ENCODE results near the gene COL9A3. TPM values are rescaled to one million over a fixed set of nuclear protein-coding genes. Genes with fewer than 3 reads are reported as not detected.
A peak's percentile ranks its signal among the peaks of the same experiment; 100 is the strongest.

The COL9A3 gene
- total and polyA plus RNA-seq, 4 experiments from 2014 or later, result 0.41 TPM; not detected in 3

GRCh38 chr20:62786157-62786556 is 30.7 kb upstream of the COL9A3 start:
- ChIA-PET POLR2A (ENCODE audit: partially characterized antibody) (interaction anchor here (1.2 to 1.3 kb wide), 2 partner anchors 8 to 45 kb away, joined by 3 to 4 read pairs; no protein-coding TSS in a partner anchor), CTCF (ENCODE audit: partially characterized antibody) (no interaction called here)
- Histone ChIP-seq H3K27ac (ENCODE audit: low read depth, low read length) (no peak overlapping the region), H3K36me3 (ENCODE audit: insufficient read depth, low read length) (no peaks in the 10 kb centered on the region), H3K4me3 (ENCODE audit: low read length in 2 of 2) (no peak overlapping the region), H3K9me3 (ENCODE audit: control insufficient read depth in 1 of 2, low read length in 2 of 2) (no peaks in the 10 kb centered on the region), H3K27me3 (ENCODE audit: insufficient read depth, low read length) (no peaks in the 10 kb centered on the region), H3K4me1 (ENCODE audit: insufficient read depth, low read length) (peaks cover under 1% of the 10 kb centered on the region)
- Mint-ChIP-seq H3K4me3 (no peak overlapping the region), H3K27me3 (no peaks in the 10 kb centered on the region), H3K4me1 (peaks cover 0 to 5% (median 5%) of the 10 kb centered on the region in 4 donors), H3K9me3 (no peaks in the 10 kb centered on the region), H3K27ac (no peak overlapping the region), H3K36me3 (no peaks in the 10 kb centered on the region)
- DNase-seq, result peak in 1 of 5 donors; percentile 1
- intact Hi-C loops (cut with micrococcal nuclease), result no loop called here

- CTCF ChIA-PET (ENCODE audit: partially characterized antibody), result interaction anchor here (1.8 kb wide), 1 partner anchor 21 kb away, joined by 8 read pairs; no protein-coding TSS in a partner anchor
- H3K9me3 ChIP-seq (ENCODE audit: control insufficient read depth in 1 of 2, low read length in 2 of 2), result no peaks in the 10 kb centered on the region
- no peaks in the 10 kb centered on the region for H3K36me3 ChIP-seq (ENCODE audit: insufficient read depth, low read length)
- DNase-seq, result no peak
- Mint-ChIP-seq H3K9me3 (no peaks in the 10 kb centered on the region), H3K4me3 (no peak overlapping the region), H3K27me3 (no peaks in the 10 kb centered on the region), H3K27ac (peak overlapping the region in 1 of 7 donors; percentile 69), H3K36me3 (no peaks in the 10 kb centered on the region), H3K4me1 (peaks cover 0 to 13% (median 10%) of the 10 kb centered on the region in 4 donors)
- H3K27ac ChIP-seq (ENCODE audit: low read depth, low read length), result no peak overlapping the region
- H3K4me3 ChIP-seq (ENCODE audit: low read length in 2 of 2), result no peak overlapping the region
- intact Hi-C loops (cut with micrococcal nuclease), result no loop called here
- H3K27me3 ChIP-seq (ENCODE audit: insufficient read depth, low read length), result no peaks in the 10 kb centered on the region
- POLR2A ChIA-PET (ENCODE audit: partially characterized antibody), result no interaction called here
- peaks cover 6% of the 10 kb centered on the region for H3K4me1 ChIP-seq (ENCODE audit: insufficient read depth, low read length)
Measured at GRCh38 chr20:62787321-62787720, 29.5 kb upstream of the COL9A3 start.

- no peaks in the 10 kb centered on the region for H3K27me3 ChIP-seq (ENCODE audit: insufficient read depth, low read length)
- H3K4me1 Mint-ChIP-seq, result peaks cover 0 to 14% (median 7%) of the 10 kb centered on the region in 4 donors
- H3K9me3 Mint-ChIP-seq, result no peaks in the 10 kb centered on the region
- no peaks in the 10 kb centered on the region for H3K27me3 Mint-ChIP-seq
- no peaks in the 10 kb centered on the region for H3K36me3 ChIP-seq (ENCODE audit: insufficient read depth, low read length)
- H3K27ac Mint-ChIP-seq, result peak overlapping the region in 3 of 7 donors; percentile 53 to 68 (median 58)
- intact Hi-C loops (cut with micrococcal nuclease), result no loop called here
- no peak for DNase-seq
- H3K36me3 Mint-ChIP-seq, result no peaks in the 10 kb centered on the region
- no peak overlapping the region for H3K4me3 Mint-ChIP-seq
- POLR2A ChIA-PET (ENCODE audit: partially characterized antibody), result interaction anchor here (2.2 kb wide), 1 partner anchor 47 kb away, joined by 8 read pairs; no protein-coding TSS in a partner anchor
- H3K4me1 ChIP-seq (ENCODE audit: insufficient read depth, low read length), result peaks cover 6% of the 10 kb centered on the region
- no peaks in the 10 kb centered on the region for H3K9me3 ChIP-seq (ENCODE audit: control insufficient read depth in 1 of 2, low read length in 2 of 2)
- H3K27ac ChIP-seq (ENCODE audit: low read depth, low read length), result no peak overlapping the region
- H3K4me3 ChIP-seq (ENCODE audit: low read length in 2 of 2), result no peak overlapping the region
- CTCF ChIA-PET (ENCODE audit: partially characterized antibody), result interaction anchor here (1.3 to 1.8 kb wide), 2 partner anchors 20 to 118 kb away, joined by 4 to 8 read pairs; no protein-coding TSS in a partner anchor
Measured at GRCh38 chr20:62787866-62788265, 29.0 kb upstream of the COL9A3 start.

GRCh38 chr20:62788607-62789006 is 28.2 kb upstream of the COL9A3 start:
- DNase-seq, result peak in 1 of 5 donors; percentile 4
- ChIA-PET CTCF (ENCODE audit: partially characterized antibody) (interaction anchor here (1.3 to 1.8 kb wide), 3 partner anchors 9 to 119 kb away, joined by 4 to 8 read pairs (median 6); no protein-coding TSS in a partner anchor), POLR2A (ENCODE audit: partially characterized antibody) (interaction anchor here (0.7 to 2.2 kb wide), 2 partner anchors 48 to 206 kb away, joined by 4 to 8 read pairs; no protein-coding TSS in a partner anchor)
- peaks cover 13% of the 10 kb centered on the region for H3K4me1 ChIP-seq (ENCODE audit: insufficient read depth, low read length)
- Mint-ChIP-seq H3K4me3 (no peak overlapping the region), H3K27ac (peak overlapping the region in 1 of 7 donors; percentile 12), H3K4me1 (peaks cover 2 to 22% (median 10%) of the 10 kb centered on the region in 4 donors), H3K36me3 (no peaks in the 10 kb centered on the region), H3K27me3 (no peaks in the 10 kb centered on the region), H3K9me3 (no peaks in the 10 kb centered on the region)
- H3K27ac ChIP-seq (ENCODE audit: low read depth, low read length), result no peak overlapping the region
- no peaks in the 10 kb centered on the region for H3K27me3 ChIP-seq (ENCODE audit: insufficient read depth, low read length)
- no peaks in the 10 kb centered on the region for H3K9me3 ChIP-seq (ENCODE audit: control insufficient read depth in 1 of 2, low read length in 2 of 2)
- intact Hi-C loops (cut with micrococcal nuclease), result no loop called here
- H3K36me3 ChIP-seq (ENCODE audit: insufficient read depth, low read length), result no peaks in the 10 kb centered on the region
- H3K4me3 ChIP-seq (ENCODE audit: low read length in 2 of 2), result no peak overlapping the region

- intact Hi-C loops (cut with micrococcal nuclease), result loop anchor here (5.0 to 10.0 kb wide), 2 partner anchors 217 to 405 kb away; partner anchors contain the start of genes BHLHE23 and RPS21
- no peak for DNase-seq
Measured at GRCh38 chr20:62790075-62790474, 26.8 kb upstream of the COL9A3 start.

GRCh38 chr20:62791301-62792181 is 25.3 kb upstream of the COL9A3 start:
- CTCF ChIA-PET (ENCODE audit: partially characterized antibody), result interaction anchor here (1.0 to 2.7 kb wide), 15 partner anchors 9 to 297 kb away, joined by 3 to 20 read pairs (median 5); partner anchors contain the start of gene OGFR
- Histone ChIP-seq H3K36me3 (ENCODE audit: insufficient read depth, low read length) (no peaks in the 10 kb centered on the region), H3K4me1 (ENCODE audit: insufficient read depth, low read length) (peaks cover 22% of the 10 kb centered on the region), H3K27me3 (ENCODE audit: insufficient read depth, low read length) (no peaks in the 10 kb centered on the region), H3K27ac (ENCODE audit: low read depth, low read length) (no peak overlapping the region), H3K9me3 (ENCODE audit: control insufficient read depth in 1 of 2, low read length in 2 of 2) (no peaks in the 10 kb centered on the region), H3K4me3 (ENCODE audit: low read length in 2 of 2) (no peak overlapping the region)
- peaks cover 4 to 45% (median 17%) of the 10 kb centered on the region in 4 donors for H3K4me1 Mint-ChIP-seq
- peak overlapping the region; percentile 83 to 98 (median 91) for H3K27ac Mint-ChIP-seq
- peaks cover 0 to 2% (median 0%) of the 10 kb centered on the region in 8 donors for H3K9me3 Mint-ChIP-seq
- POLR2A ChIA-PET (ENCODE audit: partially characterized antibody), result interaction anchor here (0.9 to 6.2 kb wide), 4 partner anchors 13 to 149 kb away, joined by 3 to 86 read pairs (median 7); partner anchors contain the start of gene OGFR
- H3K27me3 Mint-ChIP-seq, result no peaks in the 10 kb centered on the region
- H3K4me3 Mint-ChIP-seq, result peak overlapping the region in 5 of 8 donors; percentile 38 to 82 (median 48)
- peak; percentile 58 to 70 (median 68) for DNase-seq
- peaks cover 0 to 7% of the 10 kb centered on the region in 2 donors for H3K36me3 Mint-ChIP-seq
- intact Hi-C loops (cut with micrococcal nuclease), result loop anchor here (1.0 to 10.0 kb wide), 6 partner anchors 52 to 407 kb away; partner anchors contain the start of genes BHLHE23 and RPS21

More at GRCh38 chr20:62790075-62790474, 26.8 kb upstream of the COL9A3 start:
- no peaks in the 10 kb centered on the region for H3K27me3 ChIP-seq (ENCODE audit: insufficient read depth, low read length)
- Mint-ChIP-seq H3K27me3 (no peaks in the 10 kb centered on the region), H3K36me3 (peaks cover 0 to 7% of the 10 kb centered on the region in 2 donors), H3K4me3 (no peak overlapping the region), H3K4me1 (peaks cover 2 to 36% (median 14%) of the 10 kb centered on the region in 4 donors), H3K27ac (peak overlapping the region in 1 of 7 donors; percentile 13), H3K9me3 (peaks cover 0 to 2% (median 0%) of the 10 kb centered on the region in 8 donors)
- H3K36me3 ChIP-seq (ENCODE audit: insufficient read depth, low read length), result no peaks in the 10 kb centered on the region
- no peaks in the 10 kb centered on the region for H3K9me3 ChIP-seq (ENCODE audit: control insufficient read depth in 1 of 2, low read length in 2 of 2)
- H3K27ac ChIP-seq (ENCODE audit: low read depth, low read length), result no peak overlapping the region
- ChIA-PET CTCF (ENCODE audit: partially characterized antibody) (interaction anchor here (0.7 to 2.7 kb wide), 4 partner anchors 11 to 74 kb away, joined by 3 to 20 read pairs (median 4); no protein-coding TSS in a partner anchor), POLR2A (ENCODE audit: partially characterized antibody) (interaction anchor here (2.2 kb wide), 1 partner anchor 49 kb away, joined by 8 read pairs; no protein-coding TSS in a partner anchor)
- H3K4me3 ChIP-seq (ENCODE audit: low read length in 2 of 2), result no peak overlapping the region
- H3K4me1 ChIP-seq (ENCODE audit: insufficient read depth, low read length), result peaks cover 22% of the 10 kb centered on the region
